ENCODE data around the gene SPP2.

SPP2 gene

DNA sequence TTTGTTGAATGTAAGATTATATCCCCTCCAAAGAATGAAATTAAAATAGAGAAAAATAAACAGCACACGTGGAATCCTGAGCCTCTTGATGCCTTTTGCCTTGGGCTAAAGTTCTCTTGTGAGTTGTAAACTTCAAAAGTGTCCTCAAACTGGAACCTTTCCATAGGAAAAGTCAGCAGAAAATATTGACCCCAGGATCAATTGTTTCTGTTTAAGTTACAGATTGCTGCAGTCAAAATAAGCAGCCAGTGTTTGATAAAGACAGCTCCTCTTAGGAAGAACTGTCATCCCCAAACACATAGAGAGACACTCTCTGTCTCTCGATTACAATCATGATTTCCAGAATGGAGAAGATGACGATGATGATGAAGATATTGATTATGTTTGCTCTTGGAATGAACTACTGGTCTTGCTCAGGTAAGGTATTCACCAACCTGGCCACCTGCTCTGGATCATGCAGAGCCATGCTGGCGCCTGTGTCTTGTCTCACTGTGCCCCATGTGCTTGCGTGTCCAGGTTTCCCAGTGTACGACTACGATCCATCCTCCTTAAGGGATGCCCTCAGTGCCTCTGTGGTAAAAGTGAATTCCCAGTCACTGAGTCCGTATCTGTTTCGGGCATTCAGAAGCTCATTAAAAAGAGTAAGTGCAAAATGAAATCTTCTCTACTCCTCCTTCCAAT is at the start of gene SPP2:
SPP2 (plus strand) TSS at position 248 of the 681 bp plus-strand sequence; CDS start at position 333, 85 bp downstream.
- no peak for DNase-seq

DNA sequence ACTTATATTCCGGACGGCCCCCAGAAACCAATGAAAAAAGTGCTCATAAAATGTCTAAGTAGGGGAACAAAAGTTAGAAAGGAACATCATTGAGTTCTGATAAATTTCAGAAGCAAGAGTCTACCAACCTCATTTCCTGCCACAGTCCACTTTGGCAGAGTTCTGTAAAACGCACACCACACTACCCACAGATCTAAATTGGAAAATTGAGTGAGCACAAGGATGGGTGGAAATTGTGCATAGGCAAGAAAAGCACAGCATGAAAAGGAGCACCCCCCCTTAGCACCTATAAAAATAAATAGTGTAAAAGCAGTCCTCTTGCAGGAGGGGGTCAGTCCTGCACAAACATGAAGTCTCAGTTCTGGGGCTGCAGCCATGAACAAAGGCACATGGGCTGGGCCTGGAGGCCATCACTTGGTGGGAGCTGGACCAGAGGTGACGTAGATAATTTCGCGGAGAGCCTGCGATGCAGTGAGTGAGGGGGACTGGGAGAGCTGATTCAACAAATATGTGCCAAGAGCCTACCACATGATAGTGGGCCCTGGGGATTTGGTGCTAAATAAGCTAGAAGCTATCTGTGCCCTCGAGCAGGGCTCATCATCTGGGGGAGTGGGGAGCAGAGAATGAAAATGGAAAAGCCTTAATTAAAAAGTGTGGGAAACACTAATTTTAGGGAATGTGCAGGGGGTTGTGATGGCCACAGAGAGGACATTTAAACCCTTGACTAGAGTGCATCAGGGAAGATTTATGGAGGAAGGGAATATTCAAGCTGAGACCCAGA is 48.9 kb upstream of the SPP2 start:
- no peak for DNase-seq

- no peak for DNase-seq
Measured at GRCh38 chr2:234002281-234002680, 48.2 kb upstream of the SPP2 start.

- DNase-seq, result peak; percentile 5
Measured at GRCh38 chr2:234003972-234004617, 46.4 kb upstream of the SPP2 start.

GRCh38 chr2:234005126-234005525 is 45.4 kb upstream of the SPP2 start:
- DNase-seq, result no peak

GRCh38 chr2:234006501-234006900 is 44.0 kb upstream of the SPP2 start:
- DNase-seq, result no peak

GRCh38 chr2:234014427-234014826 is 36.1 kb upstream of the SPP2 start:
- DNase-seq, result no peak

GRCh38 chr2:234015861-234016260 is 34.6 kb upstream of the SPP2 start:
- DNase-seq, result no peak

- no peak for DNase-seq
Measured at GRCh38 chr2:234019896-234020295, 30.6 kb upstream of the SPP2 start.

- DNase-seq, result no peak
Measured at GRCh38 chr2:234020332-234020731, 30.2 kb upstream of the SPP2 start.

DNA sequence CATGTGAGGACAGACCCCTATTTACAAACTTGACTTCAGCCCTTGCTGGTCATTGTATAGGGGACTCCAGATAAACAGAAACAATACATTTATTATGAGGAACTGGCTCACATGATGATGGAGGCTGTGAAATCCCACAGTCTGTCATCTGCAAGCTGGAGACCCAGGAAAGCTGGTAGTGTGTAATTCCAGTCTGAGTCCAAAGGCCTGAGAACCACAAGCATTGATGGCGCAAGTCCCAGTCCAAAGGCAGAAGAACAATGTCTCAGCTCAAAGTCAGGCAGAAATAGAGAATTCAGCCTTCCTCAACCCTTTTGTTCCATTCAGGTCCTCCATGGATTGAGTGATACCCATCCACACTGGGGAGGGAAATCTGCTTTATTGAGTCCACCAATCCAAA is 28.1 kb upstream of the SPP2 start:
- no peak for DNase-seq

- DNase-seq, result no peak
Measured at GRCh38 chr2:234024304-234024703, 26.2 kb upstream of the SPP2 start.

DNA sequence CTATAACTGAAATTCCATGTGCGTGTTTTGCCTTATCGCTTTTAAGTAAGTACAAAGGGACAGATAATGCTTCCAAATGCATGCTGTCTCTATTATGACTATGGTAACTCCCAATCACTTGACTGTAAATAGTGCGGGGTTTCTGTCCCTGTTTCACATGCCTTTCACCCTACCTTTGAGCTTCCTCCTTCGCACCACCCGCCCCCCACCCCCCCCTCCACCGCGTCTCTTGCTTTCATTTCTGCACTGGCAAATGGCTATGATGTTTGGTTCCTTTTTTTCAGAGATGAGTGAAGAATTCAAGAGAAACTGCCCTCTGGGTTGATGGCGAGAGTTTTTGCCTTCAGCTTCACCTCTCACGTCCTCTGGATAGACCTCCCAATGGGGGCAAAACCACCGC is 25.0 kb upstream of the SPP2 start:
- peak; percentile 30 for DNase-seq

DNA sequence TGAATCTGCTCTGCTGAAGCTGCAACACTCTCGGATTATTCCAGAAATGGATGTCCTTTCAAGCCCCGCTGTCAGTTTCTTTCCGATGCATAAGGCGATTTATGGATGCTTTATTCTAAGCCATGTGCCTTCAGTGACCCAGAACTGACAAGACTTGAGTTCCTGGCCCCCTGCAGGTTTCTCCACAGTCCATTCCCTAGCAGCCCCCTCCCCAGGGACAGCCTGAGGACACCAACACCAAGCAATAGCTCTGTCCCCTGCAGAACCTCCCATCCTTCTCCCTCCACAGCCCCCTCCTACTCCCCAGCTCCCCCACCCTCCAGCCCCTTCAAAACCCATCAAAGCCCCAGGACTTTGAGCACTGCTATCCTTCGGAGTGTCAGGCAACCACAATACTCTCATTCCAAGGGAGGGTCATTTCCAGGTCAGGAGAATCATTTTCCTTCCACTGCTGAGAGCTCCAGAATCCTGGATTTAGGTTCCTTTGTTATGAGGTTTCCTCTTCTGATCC is 24.6 kb upstream of the SPP2 start:
- DNase-seq, result no peak

DNA sequence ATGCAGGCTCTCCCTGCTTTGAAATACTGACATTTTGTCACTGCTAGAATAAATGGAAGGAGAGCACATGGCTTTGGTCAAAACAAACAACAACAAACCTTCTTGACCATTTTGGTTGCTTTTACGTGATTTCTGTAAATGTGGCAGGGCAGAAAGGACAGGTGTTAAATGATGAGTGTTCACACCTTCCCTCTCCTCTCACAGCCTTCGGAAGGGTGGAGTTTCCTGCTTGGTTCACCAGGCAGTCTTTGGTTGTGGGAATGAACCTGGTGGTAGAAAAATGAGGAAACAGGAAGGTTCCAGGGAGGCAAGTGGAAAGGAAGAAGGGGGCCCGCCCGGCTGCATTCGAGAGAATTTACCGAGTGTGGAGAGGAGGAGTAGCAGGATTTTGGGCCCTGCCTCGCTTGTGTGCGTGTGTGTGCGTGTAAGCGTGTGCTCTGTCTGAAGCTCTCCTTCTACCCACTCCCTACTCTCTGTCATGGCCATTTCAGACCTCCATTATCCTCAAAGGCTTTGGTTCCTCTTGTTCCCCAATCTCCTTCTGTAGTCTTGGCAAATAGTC is 23.7 kb upstream of the SPP2 start:
- DNase-seq, result no peak

DNA sequence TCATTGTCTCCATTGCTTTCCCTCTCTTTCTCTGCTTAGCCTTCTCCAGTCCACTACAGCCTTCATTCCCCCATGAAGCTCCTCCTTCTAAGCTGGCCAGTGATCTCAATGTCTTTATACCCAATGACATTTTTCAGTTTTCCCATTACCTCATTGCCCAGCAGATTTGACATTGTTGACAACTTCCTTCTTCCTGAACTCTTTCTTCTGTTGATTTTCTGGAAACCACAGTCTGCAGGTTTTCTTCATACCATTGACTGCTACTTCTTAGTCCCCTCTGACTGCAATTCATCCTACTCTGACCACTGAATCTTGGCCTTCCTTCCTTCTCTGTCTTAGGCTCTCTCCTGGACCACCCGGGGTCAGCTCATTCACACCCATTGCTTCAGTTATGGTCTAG is 22.9 kb upstream of the SPP2 start:
- DNase-seq, result no peak

- DNase-seq, result no peak
Measured at GRCh38 chr2:234029150-234029733, 21.3 kb upstream of the SPP2 start.

GRCh38 chr2:234031207-234031606 is 19.3 kb upstream of the SPP2 start:
- no peak for DNase-seq

DNA sequence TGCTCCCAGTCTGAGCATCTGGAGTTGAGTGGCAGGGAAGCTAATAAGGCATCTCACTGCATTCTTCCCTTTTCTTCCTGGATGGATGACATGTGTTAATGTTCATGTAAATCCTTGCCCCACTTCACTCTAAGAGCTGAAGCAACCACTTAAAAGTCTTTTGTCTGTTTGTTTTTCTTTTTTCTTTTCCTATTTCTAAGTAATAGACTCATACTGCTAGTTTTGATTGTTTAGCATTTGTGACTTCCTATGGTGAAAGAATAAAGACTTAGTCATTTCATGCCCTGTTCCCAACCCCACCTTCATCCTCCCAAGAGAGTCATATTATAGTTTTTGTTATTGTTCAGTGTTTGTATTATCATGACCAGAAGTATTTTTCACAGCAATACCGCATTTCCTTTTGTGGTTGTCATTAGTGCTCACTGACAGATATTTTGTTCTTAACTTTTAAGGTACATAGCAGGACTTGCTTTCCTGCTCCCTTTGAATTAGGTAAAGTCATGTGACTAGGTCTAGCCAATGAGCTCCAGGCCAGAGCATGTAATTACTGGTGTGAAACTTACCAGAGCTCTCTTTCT is 18.1 kb upstream of the SPP2 start:
- DNase-seq, result no peak

DNA sequence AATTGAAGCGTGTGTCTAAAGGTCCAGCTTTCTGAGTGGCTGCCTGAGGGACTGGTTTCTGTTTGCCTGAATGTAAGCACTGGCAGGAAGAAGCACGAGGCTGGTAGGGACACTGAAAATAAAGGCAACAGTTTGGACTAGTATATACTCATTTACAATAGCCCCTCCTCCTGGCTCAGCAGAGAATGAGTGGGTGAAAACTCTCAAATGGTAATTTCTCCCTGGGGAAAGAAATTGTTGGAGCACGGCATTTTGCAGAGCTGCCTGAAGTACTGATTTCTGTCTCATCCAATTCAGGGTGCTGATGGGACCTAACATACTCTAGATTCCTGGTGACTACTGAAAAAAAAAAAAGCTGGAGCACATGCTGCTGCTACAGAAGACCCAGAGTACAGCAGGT is 17.3 kb upstream of the SPP2 start:
- no peak for DNase-seq

GRCh38 chr2:234033885-234034284 is 16.6 kb upstream of the SPP2 start:
- DNase-seq, result no peak

- DNase-seq, result no peak
Measured at GRCh38 chr2:234038076-234038802, 12.3 kb upstream of the SPP2 start.
